HT-29 (cell line): ENCODE measurements around the gene GRHL3. TPM values are rescaled to one million over a fixed set of nuclear protein-coding genes. Genes with fewer than 3 reads are reported as not detected.
A peak's percentile ranks its signal among the peaks of the same experiment; 100 is the strongest.
"Not testable (repeated sequence)": the region's sequence is repeated elsewhere in the genome, so short reads cannot be mapped to it uniquely, and the experiment has no call there.

ENCODE experiments used
- DNase-seq: peaks from one replicate; pipeline ENCODE4 v3.0.0-alpha.2; 2015; ENCODE audit warnings: low spot score
- total RNA-seq: library from RNA; depleted of rRNA; stranded (reverse); fragments of >200 nt; shearing (Covaris generic); gene quantifications from 2 replicates; pipeline ENCODE4 v1.2.3, GENCODE V29; 2014; rRNA removed

GRHL3 gene
- total RNA-seq: 5.5 and 9.0 TPM in 2 replicates

GRCh38 chr1:24319312-24319863, at the start of gene GRHL3:
TSS of gene GRHL3 (plus strand) at chr1:24319357. CDS start at chr1:24319552, 195 bp downstream.
- peak; percentile 93 for DNase-seq

GRCh38 chr1:24274203-24275103, 44.7 kb upstream of the GRHL3 start:
- DNase-seq: peak; percentile 35

GRCh38 chr1:24275104-24275410, 44.1 kb upstream of the GRHL3 start:
- no peak for DNase-seq

- no peak for DNase-seq
These were observed 43.6 kb upstream of the GRHL3 start for GRCh38 chr1:24275510-24275909.

- no peak for DNase-seq
These were observed 42.4 kb upstream of the GRHL3 start for GRCh38 chr1:24276791-24277190.

- no peak for DNase-seq
These were observed 41.6 kb upstream of the GRHL3 start for GRCh38 chr1:24277420-24278169.

- DNase-seq: no peak
These were observed 40.4 kb upstream of the GRHL3 start for GRCh38 chr1:24278726-24279125.

- DNase-seq: no peak
These were observed 39.4 kb upstream of the GRHL3 start for GRCh38 chr1:24279590-24280232.

- DNase-seq: no peak
These were observed 37.6 kb upstream of the GRHL3 start for GRCh38 chr1:24281591-24281990.

GRCh38 chr1:24282491-24282890, 36.7 kb upstream of the GRHL3 start:
- no peak for DNase-seq

GRCh38 chr1:24283326-24284155, 35.6 kb upstream of the GRHL3 start:
- peak; percentile 82 for DNase-seq

- DNase-seq: no peak
These were observed 35.0 kb upstream of the GRHL3 start for GRCh38 chr1:24284156-24284471.

- DNase-seq: no peak
These were observed 33.9 kb upstream of the GRHL3 start for GRCh38 chr1:24285231-24285630.

GRCh38 chr1:24286246-24287010, 32.7 kb upstream of the GRHL3 start:
- no peak for DNase-seq

- not testable (repeated sequence) for DNase-seq
These were observed 31.4 kb upstream of the GRHL3 start for GRCh38 chr1:24287779-24288178.

GRCh38 chr1:24288479-24288878, 30.7 kb upstream of the GRHL3 start:
- DNase-seq: no peak

GRCh38 chr1:24289937-24290595, 29.1 kb upstream of the GRHL3 start:
- peak; percentile 66 for DNase-seq

GRCh38 chr1:24290933-24291487, 28.1 kb upstream of the GRHL3 start:
- DNase-seq: peak; percentile 47

GRCh38 chr1:24292103-24292502, 27.1 kb upstream of the GRHL3 start:
- DNase-seq: no peak

GRCh38 chr1:24292887-24293286, 26.3 kb upstream of the GRHL3 start:
- DNase-seq: no peak
